ENCODE measurements around the gene NR6A1. TPM values are rescaled to one million over a fixed set of nuclear protein-coding genes. Genes with fewer than 3 reads are reported as not detected.

The NR6A1 gene
- polyA plus RNA-seq, 2 of the 4 experiments (the other 2 are of a cell fraction), result 1.7 to 3.3 TPM

GRCh38 chr9:124470726-124471125 lies 300.4 kb downstream of the NR6A1 start:
- FAIRE-seq (no peak), ATAC-seq (no peak), DNase-seq (ENCODE audit: low read depth in 1 of 2, low spot score in 1 of 2) (no peak)
- 72% methylated on average over 7 of the region's 7 CpGs for WGBS (ENCODE audit: missing lambda C conversion rate)
- TF ChIP-seq ZC3H11A (IDR thresholded peaks at IDR 0.05), result no peak
- no peak for TF ChIP-seq REST (IDR thresholded peaks at IDR 0.05)
- TF ChIP-seq FOSL2 (IDR thresholded peaks at IDR 0.05), result no peak
- no peak for TF ChIP-seq FOSL2 (CRISPR knock-in tag; IDR thresholded peaks at IDR 0.05)
- TF ChIP-seq EP300 (IDR thresholded peaks at IDR 0.05), result no peak
- TF ChIP-seq POLR2A (IDR thresholded peaks at IDR 0.05; ENCODE audit: low read length), result no peak
- no peak for TF ChIP-seq PHF8 (IDR thresholded peaks at IDR 0.05; ENCODE audit: borderline replicate concordance, low read depth)
- no peak for TF ChIP-seq E2F6 (IDR thresholded peaks at IDR 0.05; ENCODE audit: borderline replicate concordance, low read depth)
- Histone ChIP-seq H3K4me3 (no peak overlapping the region), H3K9me3 (no peaks in the 10 kb centered on the region), H3K27ac (no peak overlapping the region), H3K4me2 (no peak overlapping the region), H3K4me1 (no peaks in the 10 kb centered on the region)
- ChIA-PET POLR2A (no interaction called here), CTCF (interaction anchor here (0.9 to 1.6 kb wide), 4 partner anchors 11 to 66 kb away, joined by 3 to 5 read pairs (median 4); partner anchors contain the start of gene PSMB7)

GRCh38 chr9:124470306-124470705 lies 300.8 kb downstream of the NR6A1 start:
- Histone ChIP-seq H3K4me2 (no peak overlapping the region), H3K9me3 (no peaks in the 10 kb centered on the region), H3K4me1 (no peaks in the 10 kb centered on the region), H3K27ac (no peak overlapping the region), H3K4me3 (no peak overlapping the region)
- FAIRE-seq, result no peak
- ATAC-seq, result no peak
- TF ChIP-seq RNF2 (IDR thresholded peaks at IDR 0.05; ENCODE audit: borderline replicate concordance, low read depth), result no peak
- no peak for TF ChIP-seq SMC3 (IDR thresholded peaks at IDR 0.05)
- TF ChIP-seq HEYL (CRISPR knock-in tag; IDR thresholded peaks at IDR 0.05), result no peak
- no peak for TF ChIP-seq EHF (CRISPR knock-in tag; IDR thresholded peaks at IDR 0.05)
- no peak for TF ChIP-seq RAD21 (conservative IDR thresholded peaks at IDR 0.05 in 1 of 2, IDR thresholded peaks at IDR 0.05 in 1 of 2)
- no peak for TF ChIP-seq BCL3 (IDR thresholded peaks at IDR 0.05)
- no peak for TF ChIP-seq E2F6 (IDR thresholded peaks at IDR 0.05; ENCODE audit: borderline replicate concordance, low read depth)
- TF ChIP-seq ZFP36 (IDR thresholded peaks at IDR 0.05; ENCODE audit: borderline replicate concordance, partially characterized antibody), result no peak
- POLR2A ChIA-PET, result interaction anchor here (0.6 kb wide), 1 partner anchor 17 kb away, joined by 5 read pairs; no protein-coding TSS in a partner anchor
- 71% methylated on average over 10 of the region's 13 CpGs for WGBS (ENCODE audit: missing lambda C conversion rate)
- DNase-seq (ENCODE audit: low read depth in 1 of 2, low spot score in 1 of 2), result no peak
- CTCF ChIA-PET, result interaction anchor here (0.8 to 1.6 kb wide), 5 partner anchors 11 to 67 kb away, joined by 3 to 5 read pairs (median 4); partner anchors contain the start of gene PSMB7

All from A549 (cell line).